ENCODE results near the gene XRCC1.

GRCh38 chr19:43589678-43590077 is 14.4 kb upstream of the XRCC1 start:
- TF ChIP-seq, protein P1, sequence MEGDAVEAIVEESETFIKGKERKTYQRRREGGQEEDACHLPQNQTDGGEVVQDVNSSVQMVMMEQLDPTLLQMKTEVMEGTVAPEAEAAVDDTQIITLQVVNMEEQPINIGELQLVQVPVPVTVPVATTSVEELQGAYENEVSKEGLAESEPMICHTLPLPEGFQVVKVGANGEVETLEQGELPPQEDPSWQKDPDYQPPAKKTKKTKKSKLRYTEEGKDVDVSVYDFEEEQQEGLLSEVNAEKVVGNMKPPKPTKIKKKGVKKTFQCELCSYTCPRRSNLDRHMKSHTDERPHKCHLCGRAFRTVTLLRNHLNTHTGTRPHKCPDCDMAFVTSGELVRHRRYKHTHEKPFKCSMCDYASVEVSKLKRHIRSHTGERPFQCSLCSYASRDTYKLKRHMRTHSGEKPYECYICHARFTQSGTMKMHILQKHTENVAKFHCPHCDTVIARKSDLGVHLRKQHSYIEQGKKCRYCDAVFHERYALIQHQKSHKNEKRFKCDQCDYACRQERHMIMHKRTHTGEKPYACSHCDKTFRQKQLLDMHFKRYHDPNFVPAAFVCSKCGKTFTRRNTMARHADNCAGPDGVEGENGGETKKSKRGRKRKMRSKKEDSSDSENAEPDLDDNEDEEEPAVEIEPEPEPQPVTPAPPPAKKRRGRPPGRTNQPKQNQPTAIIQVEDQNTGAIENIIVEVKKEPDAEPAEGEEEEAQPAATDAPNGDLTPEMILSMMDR (IDR thresholded peaks at IDR 0.05; ENCODE audit: borderline replicate concordance, extremely low read depth, low read length, poor library complexity, severe bottlenecking): no peak
- TF ChIP-seq EZH2 (IDR thresholded peaks at IDR 0.05; ENCODE audit: borderline replicate concordance, low read depth, low read length, severe bottlenecking): no peak
